Activated effector memory CD4-positive, alpha-beta T cell treated with anti-CD3 and anti-CD28 coated beads, Interleukin-2, amount 50 U/mL, for 16 hours (primary cell): ENCODE data around the gene CORO7.
"Not testable (repeated sequence)": the region's sequence is repeated elsewhere in the genome, so short reads cannot be mapped to it uniquely, and the experiment has no call there.

Source experiments
- DNase-seq: peaks from one replicate; pipeline ENCODE4 v3.0.0-alpha.2; 2020

The CORO7 gene

DNA sequence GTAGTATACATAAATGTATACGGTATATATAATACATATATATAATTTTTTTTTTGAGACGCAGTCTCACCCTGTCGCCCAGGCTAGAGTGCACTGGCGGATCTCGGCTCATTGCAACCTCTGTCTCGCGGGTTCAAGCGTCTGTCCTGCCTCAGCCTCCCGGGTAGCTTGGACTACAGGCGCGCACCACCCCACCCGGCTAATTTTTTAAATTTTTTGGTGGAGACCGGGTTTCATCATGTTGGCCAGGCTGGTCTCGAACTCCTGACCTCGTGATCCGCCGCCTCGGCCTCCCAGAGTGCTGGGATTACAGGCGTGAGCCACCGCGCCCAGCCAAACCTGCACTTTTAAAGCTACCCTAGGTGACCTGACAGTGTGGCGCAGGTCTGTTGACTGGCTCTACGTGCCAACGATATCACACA, 66.0 kb downstream of the CORO7 start:
- no peak for DNase-seq

DNA sequence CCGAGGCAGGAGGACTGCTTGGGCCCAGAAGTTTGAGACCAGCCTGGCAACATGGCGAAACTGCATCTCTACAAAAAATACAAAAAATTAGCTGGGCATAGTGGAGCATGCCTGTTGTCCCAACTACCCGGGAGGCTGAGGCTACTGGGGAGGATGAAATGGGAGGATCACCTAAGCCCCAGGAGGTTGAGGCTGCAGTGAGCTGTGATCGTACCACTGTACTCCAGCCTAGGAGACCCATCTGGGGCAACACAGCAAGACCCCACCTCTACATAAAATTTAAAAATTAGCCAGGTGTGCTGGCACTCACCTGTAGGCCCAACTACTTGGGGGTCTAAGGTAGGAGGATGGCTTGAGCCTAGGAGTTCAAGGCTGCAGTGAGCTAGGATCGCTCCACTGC, 67.1 kb downstream of the CORO7 start:
- no peak for DNase-seq

DNA sequence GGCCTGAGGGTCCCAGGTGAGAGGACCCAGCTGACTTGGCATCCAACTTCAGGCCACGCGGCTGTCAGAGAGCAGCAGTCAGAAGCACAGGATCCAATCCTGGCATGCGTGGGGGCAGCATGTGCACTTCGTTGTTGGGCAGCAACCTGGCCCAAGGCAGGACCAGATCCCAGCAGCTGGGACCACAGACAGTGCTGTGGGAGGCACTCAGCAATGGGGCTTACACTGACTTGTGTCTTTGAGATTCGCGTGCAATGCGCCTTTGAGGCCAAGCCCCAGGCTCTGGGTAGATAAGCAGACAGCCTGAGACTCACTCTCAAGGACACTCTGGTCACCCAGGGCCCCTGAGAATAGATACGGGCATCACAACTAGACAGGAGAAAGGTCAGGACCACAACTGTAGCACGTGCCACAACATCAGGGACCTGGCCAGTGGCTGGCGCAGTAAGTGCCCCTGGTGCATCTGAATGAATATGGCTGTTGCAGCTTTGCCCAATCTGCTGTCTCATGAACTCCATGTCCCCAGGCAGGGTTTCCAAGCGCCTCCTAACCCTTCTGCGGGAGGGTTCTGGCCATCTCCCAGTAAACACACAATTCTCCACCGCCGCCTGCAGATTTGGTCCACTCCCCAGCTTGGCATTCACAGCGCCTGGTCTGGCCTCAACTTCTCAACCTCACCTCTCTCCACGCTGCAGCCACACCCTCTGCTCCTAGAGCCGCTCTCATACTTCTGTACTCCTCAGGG, 68.5 kb downstream of the CORO7 start:
- no peak for DNase-seq

DNA sequence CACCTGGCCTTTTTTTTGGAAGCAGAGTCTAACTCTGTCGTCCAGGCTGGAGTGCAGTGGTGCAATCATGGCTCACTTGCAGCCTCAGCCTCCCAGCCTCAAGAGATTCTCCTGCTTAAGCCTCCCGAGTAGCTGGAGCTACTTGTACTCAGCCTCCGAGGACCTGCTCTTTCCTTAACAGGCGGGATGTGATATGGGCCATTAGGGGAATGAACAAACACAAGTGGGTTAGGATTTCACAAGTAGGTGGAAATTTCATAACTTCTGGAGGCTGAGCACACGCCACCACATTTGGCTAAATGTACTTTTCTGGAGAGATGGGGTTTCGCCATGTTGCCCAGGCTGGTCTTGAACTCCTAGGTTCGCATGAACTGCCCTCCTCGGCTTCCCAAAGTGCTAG, 69.4 kb downstream of the CORO7 start:
- DNase-seq, result no peak

DNA sequence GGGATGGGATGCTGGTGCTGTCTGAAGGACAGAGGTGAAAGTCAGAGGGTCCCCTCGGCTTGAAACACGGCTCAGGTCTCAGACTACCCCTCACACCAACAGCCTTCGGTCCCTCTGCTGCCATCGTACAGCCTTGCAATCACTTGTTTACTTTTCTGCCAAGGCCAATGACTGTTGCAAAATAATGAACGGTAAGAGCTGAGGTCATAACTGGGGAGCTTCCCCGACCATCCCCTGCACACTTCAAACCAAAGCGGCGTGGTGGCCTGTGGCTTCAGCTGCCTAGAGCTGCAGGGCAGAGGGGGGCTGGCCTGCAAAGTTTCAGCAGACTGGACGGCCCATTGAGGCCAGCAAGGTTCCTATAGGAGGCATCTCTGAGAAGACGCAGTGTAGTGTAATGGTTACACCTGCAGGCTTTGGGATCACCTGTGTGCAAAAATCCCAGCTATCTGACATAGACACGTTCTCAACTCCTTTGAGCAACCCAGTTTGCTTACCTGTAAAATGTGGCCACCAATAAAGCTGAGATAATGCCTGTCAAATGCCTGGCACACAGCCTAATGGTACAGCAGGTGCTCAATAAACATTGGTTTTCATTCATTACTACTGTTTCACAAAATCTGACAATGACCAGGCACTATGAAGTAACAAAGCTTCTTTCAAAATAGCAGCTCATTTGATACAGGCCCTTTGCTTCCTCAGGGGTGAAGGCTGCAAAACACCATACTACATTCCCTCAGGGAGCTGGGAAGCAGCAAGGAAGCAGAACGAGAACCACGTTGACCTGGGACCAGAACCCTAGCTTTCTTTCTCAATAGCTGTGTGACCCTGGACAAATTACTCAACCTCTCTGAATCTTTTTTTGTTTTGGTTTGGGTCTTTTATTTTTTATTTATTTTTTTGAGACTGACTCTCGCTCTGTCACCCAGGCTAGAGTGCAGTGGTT, 70.3 kb downstream of the CORO7 start:
- no peak for DNase-seq

DNA sequence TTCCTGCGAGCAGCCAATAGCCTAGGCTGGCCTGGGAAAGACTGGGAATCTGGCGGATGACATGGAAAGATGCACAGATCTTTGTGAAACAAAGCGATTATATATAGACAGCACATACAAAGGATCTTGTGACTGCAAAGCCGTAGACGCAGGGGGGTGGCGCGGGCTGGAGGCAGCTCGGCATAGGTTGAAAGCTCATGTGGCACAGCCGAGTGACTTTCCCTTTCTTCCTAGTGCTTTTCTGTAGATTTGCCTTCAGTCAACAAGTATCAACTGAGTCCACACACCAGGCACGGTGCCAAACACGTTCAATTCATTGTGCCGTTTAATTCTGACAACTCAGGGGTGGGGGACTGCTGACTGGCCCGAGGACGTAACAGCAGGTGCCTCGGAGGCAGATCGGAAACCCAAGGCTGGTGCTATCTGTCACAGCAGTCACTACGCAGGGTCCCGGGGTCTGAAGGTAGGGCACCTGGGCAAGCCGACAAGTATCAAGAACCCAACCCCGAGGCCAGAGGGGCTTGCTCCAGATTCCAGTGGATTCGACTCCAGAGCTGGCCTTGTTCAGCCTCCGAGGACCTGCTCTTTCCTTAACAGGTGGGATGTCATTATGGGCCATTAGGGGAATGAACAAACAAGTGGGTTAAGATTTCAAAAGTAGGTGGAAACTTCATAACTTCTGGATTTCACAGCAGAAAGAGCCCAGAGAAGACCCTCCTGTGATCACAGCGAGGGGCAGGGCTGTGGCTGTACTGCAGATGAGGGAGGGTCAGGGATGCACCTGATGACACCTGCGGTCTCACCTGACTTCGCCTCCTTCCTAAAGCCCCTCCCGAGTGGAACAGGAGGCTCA, 71.2 kb downstream of the CORO7 start:
- no peak for DNase-seq

DNA sequence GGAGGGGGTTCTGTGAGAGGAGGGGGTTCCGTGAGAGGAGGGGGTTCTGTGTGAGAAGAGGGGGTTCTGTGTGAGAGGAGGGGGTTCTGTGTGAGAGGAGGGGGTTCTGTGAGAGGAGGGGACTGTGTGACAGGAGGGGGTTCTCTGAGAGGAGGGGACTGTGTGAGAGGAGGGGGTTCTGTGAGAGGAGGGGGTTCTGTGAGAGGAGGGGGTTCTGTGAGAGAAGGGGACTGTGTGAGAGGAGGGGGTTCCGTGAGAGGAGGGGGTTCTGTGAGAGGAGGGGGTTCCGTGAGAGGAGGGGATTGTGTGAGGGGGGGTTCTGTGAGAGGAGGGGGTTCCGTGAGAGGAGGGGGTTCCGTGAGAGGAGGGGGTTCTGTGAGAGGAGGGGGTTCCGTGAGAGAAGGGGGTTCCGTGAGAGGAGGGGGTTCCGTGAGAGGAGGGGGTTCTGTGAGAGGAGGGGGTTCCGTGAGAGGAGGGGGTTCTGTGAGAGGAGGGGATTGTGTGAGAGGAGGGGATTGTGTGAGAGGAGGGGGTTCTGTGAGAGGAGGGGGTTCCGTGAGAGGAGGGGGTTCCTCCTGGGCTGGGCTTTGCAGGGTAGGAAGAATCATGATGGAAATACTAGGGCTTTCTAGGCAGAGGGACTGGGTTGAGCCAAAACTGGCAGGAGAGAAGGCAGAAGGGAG, 72.0 kb downstream of the CORO7 start:
- not testable (repeated sequence) for DNase-seq

DNA sequence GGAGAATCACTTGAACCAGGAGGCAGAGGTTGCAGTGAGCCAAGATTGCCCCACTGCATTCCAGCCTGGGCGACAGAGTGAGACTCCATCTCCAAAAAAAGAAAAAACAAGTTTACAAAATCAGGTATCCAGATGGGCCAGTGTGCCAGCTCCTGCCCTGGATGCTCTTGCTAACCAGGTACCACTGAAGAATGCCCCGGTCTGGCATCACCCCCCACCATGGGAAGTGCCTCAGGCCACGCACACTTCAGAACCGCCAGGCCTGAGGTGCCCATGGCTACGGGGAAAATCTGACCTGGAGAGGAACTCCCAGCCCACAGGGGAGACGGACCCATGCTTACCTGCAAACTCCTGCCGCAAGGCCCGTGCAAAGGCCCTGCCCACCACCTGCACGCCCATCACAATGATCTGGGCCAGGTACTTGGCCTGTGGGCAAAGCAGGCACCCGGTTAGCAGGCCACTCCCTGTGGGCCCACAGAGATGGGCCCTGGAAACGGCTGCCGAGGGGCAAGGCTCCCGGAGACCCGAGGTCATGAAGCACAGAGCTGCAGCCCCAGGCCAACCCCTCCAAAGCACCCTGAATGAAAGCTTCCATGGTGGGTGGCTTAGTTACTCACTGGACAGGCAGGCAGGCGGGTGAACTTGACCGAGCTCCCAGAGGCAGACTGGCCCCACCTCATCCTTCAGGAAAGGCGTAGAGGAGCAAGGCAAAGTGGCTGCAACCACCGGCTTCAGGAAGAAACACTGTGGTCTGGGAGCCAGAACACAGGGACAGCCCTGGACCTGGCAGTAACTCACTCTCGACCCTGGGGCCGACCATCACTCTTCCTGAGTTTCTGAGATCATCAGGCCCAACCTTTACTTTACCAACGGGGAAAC, 73.3 kb downstream of the CORO7 start:
- DNase-seq, result no peak

DNA sequence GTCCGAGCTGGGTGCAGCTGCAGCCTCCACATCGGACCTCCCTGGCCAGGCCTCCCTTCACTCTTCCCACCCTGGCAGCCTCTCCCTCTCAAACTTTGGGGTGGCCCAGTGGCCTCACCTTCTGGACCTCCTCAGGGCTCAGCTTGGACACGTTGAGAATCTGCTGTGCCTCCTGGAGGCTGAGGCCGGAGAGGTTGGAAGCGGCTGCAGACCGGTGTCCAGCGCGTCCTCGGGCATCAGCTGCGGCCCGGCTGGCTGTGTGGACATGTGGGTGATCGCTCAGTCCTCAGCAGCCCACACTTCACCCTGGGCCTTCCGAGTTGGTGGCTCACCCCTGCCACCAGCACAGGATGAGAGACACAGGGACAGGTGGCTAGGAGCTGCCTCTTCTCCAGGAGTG, 75.1 kb downstream of the CORO7 start:
- no peak for DNase-seq

DNA sequence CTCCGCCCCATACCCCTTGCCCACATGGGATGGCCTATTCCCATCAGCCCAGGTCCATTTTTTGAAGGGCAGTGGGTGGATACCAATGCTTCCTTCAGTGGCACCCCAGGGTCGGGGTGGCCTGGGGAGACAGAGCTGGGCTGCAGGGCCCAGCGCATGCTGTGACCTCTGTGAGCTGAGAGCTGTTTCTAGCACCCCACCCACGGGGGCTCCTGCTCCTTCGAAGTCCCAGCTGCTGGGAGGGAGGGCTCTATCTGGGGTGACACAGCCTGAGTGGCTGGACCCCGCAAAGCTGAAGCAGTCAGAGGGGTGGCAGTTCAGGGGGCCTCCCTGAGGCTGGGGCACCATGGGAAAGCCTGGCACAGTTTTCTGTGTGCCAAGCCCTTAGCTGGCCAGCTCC, 76.0 kb downstream of the CORO7 start:
- no peak for DNase-seq

DNA sequence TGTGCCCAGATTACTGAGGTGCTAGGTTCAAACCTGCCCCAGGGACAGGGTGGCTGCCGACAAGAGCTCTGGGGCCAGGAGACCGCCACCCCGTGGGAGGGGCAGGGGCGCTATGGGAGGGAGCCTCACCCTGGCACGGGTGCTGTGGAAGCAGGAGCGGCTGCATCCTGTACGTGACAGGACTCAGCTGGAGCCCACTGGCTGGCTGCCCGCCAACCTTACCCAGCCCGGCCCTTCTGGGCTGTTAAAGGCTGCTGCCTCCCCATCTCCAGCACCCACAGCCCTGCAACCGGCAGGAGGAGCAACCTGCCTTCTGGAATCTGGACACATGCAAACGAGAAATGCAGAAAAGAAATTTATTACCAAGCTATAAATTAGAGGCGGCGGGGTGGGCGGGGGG, 76.5 kb downstream of the CORO7 start:
- DNase-seq, result no peak

DNA sequence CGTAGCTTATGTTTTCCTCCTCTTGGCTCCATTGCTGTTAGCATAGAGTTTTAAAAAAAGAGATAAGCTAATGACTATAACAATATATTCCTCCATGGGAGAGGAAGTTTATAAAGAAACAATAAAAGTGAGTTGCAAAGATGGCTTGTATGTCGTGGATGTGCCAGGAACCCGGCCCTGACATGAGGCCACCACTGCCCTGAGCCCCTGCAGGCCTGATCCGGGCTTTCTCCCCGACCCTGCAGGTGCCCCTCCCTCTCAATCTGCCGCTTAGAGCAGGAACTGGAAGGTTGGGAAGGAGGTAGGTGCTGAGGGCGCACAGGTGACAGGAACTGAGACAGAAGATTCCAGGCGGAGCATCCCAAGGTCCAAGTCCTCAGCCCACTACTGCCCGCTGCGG, 76.9 kb downstream of the CORO7 start:
- DNase-seq, result no peak

DNA sequence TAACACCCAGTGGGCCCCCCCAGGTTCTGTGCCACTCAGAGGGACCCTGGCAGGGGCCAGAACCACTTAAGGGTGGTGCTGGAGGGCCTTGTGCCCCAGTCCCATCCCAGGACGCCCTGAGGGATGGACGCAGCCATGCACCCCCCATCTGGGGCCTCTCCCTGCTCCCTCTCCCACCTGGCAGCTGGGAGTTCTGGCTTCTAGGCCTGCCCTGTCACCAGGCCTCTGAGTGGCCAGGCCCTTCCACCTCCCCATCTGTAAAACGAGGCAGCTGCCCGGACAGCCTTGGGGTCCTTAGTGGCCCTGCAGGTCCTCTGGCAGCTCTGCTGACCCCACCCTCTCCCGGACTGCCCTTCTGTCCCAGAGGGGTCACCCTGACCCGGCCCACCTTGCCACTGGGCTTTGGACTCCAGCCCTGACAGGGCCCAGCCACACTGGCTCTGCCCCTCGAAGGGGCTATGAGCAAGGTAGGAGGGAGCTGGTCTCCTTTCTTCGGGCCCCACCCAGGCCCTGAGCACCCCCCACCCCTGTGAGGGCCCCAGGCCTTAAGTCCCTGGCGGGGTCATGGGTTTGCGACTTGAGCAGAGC, 77.6 kb downstream of the CORO7 start:
- DNase-seq, result no peak

DNA sequence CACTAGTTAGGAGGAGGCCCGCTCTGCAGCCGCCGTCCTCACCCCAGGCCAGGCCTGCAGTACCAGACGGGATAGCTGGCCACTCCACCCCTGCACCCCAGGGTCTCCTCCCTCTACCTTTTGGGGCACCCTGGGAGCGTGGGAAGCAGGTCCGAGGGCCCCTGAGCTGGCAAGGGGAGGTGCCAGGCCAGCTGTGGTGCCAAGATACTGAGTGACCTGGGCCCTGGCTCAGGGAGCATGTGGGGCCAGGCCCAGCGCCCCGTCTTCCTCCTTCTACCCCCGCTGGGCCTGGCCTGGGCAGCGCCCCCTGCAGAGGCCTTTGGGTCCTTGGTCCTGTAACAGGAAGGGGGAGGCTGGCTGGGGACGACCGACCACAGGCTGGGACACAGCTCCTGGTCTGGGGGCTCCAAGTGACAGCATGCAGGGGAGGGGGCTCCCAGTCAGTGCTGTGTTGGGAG, 78.2 kb downstream of the CORO7 start:
- no peak for DNase-seq

DNA sequence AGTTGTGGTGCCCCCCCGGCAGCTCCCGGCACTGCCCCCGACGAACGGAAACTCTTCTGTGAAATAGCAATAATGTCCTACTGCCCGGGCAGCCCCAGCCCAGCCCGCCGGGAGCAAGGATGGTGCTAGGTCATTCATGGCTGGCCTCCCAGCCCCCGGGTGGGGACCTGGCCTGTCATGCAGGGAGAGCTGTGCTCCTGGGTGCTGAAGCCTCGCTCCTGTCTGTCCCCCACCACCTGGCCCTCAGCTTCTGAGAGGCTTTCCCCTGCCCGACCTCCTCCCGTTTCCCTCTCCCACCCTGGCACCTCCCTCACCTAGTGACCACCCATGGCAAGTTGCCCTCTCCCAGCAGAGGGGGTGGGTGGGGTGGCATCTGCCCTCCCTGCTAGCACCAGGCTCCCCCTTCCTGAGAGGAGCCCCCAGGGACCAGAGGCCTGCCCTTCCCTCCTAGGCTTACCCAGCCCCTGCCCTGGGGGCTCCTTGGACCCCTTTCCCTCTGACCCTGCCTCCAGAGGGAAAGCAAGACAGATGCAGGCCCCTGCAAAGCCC, 78.8 kb downstream of the CORO7 start:
- DNase-seq, result no peak

DNA sequence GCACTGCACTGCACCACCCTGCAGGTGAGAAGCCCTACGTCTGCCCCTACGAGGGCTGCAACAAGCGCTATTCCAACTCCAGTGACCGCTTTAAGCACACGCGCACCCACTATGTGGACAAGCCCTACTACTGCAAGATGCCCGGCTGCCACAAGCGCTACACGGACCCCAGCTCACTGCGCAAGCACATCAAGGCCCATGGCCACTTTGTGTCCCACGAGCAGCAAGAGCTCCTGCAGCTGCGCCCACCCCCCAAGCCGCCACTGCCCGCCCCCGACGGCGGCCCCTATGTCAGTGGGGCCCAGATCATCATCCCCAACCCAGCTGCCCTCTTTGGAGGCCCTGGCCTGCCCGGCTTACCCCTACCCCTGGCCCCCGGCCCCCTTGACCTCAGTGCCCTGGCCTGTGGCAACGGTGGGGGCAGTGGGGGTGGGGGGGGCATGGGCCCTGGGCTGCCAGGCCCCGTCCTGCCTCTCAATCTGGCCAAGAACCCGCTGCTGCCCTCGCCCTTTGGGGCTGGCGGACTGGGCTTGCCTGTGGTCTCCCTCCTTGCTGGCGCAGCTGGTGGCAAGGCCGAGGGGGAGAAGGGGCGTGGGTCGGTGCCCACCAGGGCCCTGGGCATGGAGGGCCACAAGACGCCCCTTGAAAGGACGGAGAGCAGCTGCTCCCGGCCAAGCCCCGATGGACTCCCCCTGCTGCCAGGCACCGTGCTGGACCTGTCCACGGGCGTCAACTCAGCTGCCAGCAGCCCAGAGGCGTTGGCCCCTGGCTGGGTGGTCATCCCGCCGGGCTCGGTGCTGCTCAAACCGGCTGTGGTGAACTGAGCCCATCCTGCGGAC, 79.5 kb downstream of the CORO7 start:
- DNase-seq, result no peak

DNA sequence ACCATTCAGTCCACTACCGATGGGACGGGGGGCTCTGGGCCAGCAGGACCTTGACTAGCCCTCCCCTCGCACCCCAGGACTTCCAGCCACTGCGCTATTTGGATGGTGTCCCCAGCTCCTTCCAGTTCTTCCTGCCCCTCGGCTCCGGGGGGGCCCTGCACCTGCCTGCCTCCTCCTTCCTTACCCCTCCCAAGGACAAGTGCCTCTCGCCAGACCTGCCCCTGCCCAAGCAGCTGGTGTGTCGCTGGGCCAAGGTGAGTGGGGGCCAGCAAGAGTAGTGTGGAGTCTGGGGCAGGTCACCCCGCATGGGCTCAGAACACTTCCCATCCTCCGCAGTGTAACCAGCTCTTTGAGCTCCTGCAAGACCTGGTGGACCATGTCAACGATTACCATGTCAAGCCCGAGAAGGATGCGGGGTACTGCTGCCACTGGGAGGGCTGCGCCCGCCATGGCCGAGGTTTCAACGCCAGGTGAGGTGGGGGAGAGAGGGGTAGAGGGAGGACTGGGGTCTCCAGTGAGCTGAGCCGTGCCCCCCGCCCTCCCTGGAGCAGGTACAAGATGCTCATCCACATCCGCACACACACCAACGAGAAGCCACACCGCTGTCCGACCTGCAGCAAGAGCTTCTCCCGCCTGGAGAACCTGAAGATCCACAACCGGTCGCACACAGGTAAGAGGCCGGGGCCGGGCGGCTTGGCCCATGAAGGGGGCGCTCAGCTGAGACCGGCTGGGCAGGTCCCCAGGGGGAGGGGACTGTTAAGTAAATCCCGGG, 81.5 kb downstream of the CORO7 start:
- DNase-seq, result no peak

DNA sequence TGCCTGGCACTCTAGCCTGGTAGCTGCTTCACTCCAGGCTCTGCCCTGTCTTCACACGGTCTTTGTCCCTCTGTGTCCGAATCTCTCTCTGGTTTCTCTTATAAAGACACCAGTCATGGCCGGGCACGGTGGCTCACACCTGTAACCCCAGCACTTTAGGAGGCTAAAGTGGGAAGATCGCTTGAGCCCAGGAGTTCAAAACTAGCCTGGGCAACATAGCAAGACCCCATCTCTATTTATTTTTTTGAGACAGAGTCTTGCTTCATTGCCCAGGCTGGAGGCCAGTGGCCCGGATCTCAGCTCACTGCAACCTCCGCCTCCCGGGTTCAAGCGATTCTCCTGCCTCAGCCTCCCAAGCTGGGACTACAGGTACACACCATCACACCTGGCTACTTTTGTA, 82.7 kb downstream of the CORO7 start:
- DNase-seq, result not testable (repeated sequence)

DNA sequence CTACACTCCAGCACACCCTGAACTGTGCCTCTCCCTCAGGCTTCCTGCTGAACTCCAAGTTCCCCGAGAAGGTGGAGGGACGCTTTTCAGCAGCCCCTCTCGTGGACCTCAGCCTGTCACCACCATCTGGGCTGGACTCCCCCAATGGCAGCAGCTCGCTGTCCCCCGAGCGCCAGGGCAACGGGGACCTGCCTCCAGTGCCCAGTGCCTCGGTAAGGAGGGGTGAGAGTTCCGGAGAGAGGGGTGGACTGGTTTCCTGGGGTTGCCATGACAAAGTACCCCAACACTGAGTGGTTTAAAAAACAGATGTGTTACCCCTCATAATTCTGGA, 83.1 kb downstream of the CORO7 start:
- no peak for DNase-seq
